ENCODE data around the gene C10orf53.

The C10orf53 gene

GRCh38 chr10:49633327-49634068 is 46.0 kb upstream of the C10orf53 start:
- Histone ChIP-seq H3K36me3 (ENCODE audit: control insufficient read depth, low read length) (no peaks in the 10 kb centered on the region), H3K4me1 (ENCODE audit: control insufficient read depth, low read length) (no peaks in the 10 kb centered on the region), H3K27me3 (ENCODE audit: control insufficient read depth, low read length) (peaks cover 17% of the 10 kb centered on the region), H3K27ac (ENCODE audit: low read depth, low read length) (no peak overlapping the region), H3K9me2 (replicated peaks; ENCODE audit: control insufficient read depth, low read length) (no peaks in the 10 kb centered on the region), H3K9me3 (ENCODE audit: control insufficient read depth, insufficient read depth, low read length) (no peaks in the 10 kb centered on the region), H3K4me2 (ENCODE audit: low read length) (no peak overlapping the region), H3K4me3 (ENCODE audit: low read length) (no peak overlapping the region), H4K20me1 (ENCODE audit: control insufficient read depth, insufficient read depth, low read depth, low read length) (no peaks in the 10 kb centered on the region), H3K79me2 (ENCODE audit: control insufficient read depth, low read length) (no peaks in the 10 kb centered on the region), H3F3A (ENCODE audit: control insufficient read depth, insufficient read depth) (no peaks in the 10 kb centered on the region)
- TF ChIP-seq CTCF (IDR thresholded peaks at IDR 0.05; ENCODE audit: low read depth, low read length, poor library complexity, severe bottlenecking) = no peak
- no peak for TF ChIP-seq EZH2phosphoT487 (IDR thresholded peaks at IDR 0.05; ENCODE audit: borderline replicate concordance, low read length)

- Histone ChIP-seq H3K79me2 (ENCODE audit: control insufficient read depth, low read length) (no peaks in the 10 kb centered on the region), H3K27ac (ENCODE audit: low read depth, low read length) (no peak overlapping the region), H3K9me3 (ENCODE audit: control insufficient read depth, insufficient read depth, low read length) (no peaks in the 10 kb centered on the region), H3K36me3 (ENCODE audit: control insufficient read depth, low read length) (no peaks in the 10 kb centered on the region), H3K9me2 (replicated peaks; ENCODE audit: control insufficient read depth, low read length) (no peaks in the 10 kb centered on the region), H3K4me3 (ENCODE audit: low read length) (no peak overlapping the region), H4K20me1 (ENCODE audit: control insufficient read depth, insufficient read depth, low read depth, low read length) (no peaks in the 10 kb centered on the region), H3K4me1 (ENCODE audit: control insufficient read depth, low read length) (no peaks in the 10 kb centered on the region), H3F3A (ENCODE audit: control insufficient read depth, insufficient read depth) (no peaks in the 10 kb centered on the region), H3K27me3 (ENCODE audit: control insufficient read depth, low read length) (peaks cover 17% of the 10 kb centered on the region), H3K4me2 (ENCODE audit: low read length) (no peak overlapping the region)
- TF ChIP-seq CTCF (IDR thresholded peaks at IDR 0.05; ENCODE audit: low read depth, low read length, poor library complexity, severe bottlenecking) (no peak), EZH2phosphoT487 (IDR thresholded peaks at IDR 0.05; ENCODE audit: borderline replicate concordance, low read length) (no peak)
Observed at GRCh38 chr10:49634069-49634660, 45.3 kb upstream of the C10orf53 start.

GRCh38 chr10:49642311-49642710 is 37.1 kb upstream of the C10orf53 start:
- no peaks in the 10 kb centered on the region for H3K36me3 ChIP-seq (ENCODE audit: control insufficient read depth, low read length)
- H3K27ac ChIP-seq (ENCODE audit: low read depth, low read length) = no peak overlapping the region
- H3K9me3 ChIP-seq (ENCODE audit: control insufficient read depth, insufficient read depth, low read length) = no peaks in the 10 kb centered on the region
- TF ChIP-seq EZH2phosphoT487 (IDR thresholded peaks at IDR 0.05; ENCODE audit: borderline replicate concordance, low read length) (no peak), CTCF (IDR thresholded peaks at IDR 0.05; ENCODE audit: low read depth, low read length, poor library complexity, severe bottlenecking) (no peak)
- no peaks in the 10 kb centered on the region for H4K20me1 ChIP-seq (ENCODE audit: control insufficient read depth, insufficient read depth, low read depth, low read length)
- no peak overlapping the region for H3K4me3 ChIP-seq (ENCODE audit: low read length)
- H3K9me2 ChIP-seq (replicated peaks; ENCODE audit: control insufficient read depth, low read length) = no peaks in the 10 kb centered on the region
- peaks cover 5% of the 10 kb centered on the region for H3K27me3 ChIP-seq (ENCODE audit: control insufficient read depth, low read length)
- no peaks in the 10 kb centered on the region for H3K79me2 ChIP-seq (ENCODE audit: control insufficient read depth, low read length)
- H3K4me1 ChIP-seq (ENCODE audit: control insufficient read depth, low read length) = peaks cover under 1% of the 10 kb centered on the region
- H3K4me2 ChIP-seq (ENCODE audit: low read length) = no peak overlapping the region
- H3F3A ChIP-seq (ENCODE audit: control insufficient read depth, insufficient read depth) = no peaks in the 10 kb centered on the region

Data from DOHH2 (cell line).